HepG2 (cell line): Measurements from ENCODE around the gene ICAM3. TPM values are rescaled to one million over a fixed set of nuclear protein-coding genes. Genes with fewer than 3 reads are reported as not detected.

Experiments
- ATAC-seq: fragments of 200-7000 bp; cut with Tn5 transposase; 3 replicates; pipeline ENCODE4 v1.9.1; 2020; ENCODE audit warnings: mild to moderate bottlenecking, moderate library complexity
- BruUV-seq: library from RNA; stranded (reverse); fragments of 400-500 nt; replicated peaks from 2 replicates; lab custom pipeline; 2021; lab: Mats Ljungman, UMichigan
- CTCF ChIA-PET: fragments of 300-600 bp; formaldehyde crosslinking; extraction: SDS; loops from one replicate; lab custom pipeline; 2021; ENCODE audit warnings: low total read pairs, inconsistent platforms, low intra/inter-chr PET ratio; lab: Yijun Ruan, JAX
- POLR2A ChIA-PET: fragments of 350-600 bp; sonication (Branson Sonifier 250); formaldehyde crosslinking; loops from one replicate; lab custom pipeline; 2020; ENCODE audit warnings: antibody characterized with exemption, inconsistent platforms; lab: Yijun Ruan, JAX
- DNase-seq: peaks from one replicate; pipeline ENCODE4 v3.0.0-alpha.2; 2015; ENCODE audit warnings: low spot score
- FAIRE-seq: peaks from 3 replicates; lab custom pipeline; 2011; peaks lifted over from hg19 to GRCh38; lab: Jason Lieb, UNC
- H2AFZ ChIP-seq: one replicate; pipeline ENCODE4 v1.6.1; 2011; ENCODE audit warnings: low read length, inconsistent platforms
- H3K27ac ChIP-seq: fragments of 300-600 bp; 3 replicates; pipeline ENCODE4 v1.8.0; 2011; ENCODE audit warnings: mixed run types, mild to moderate bottlenecking, mixed read lengths, low read length, inconsistent platforms; ENCODE audit not compliant: insufficient read depth; ENCODE audit errors: extremely low read length
- H3K27me3 ChIP-seq, 2 experiments: fragments of 200-600 bp in 1 of 2; 2 replicates in 1 of 2; 3 replicates in 1 of 2; pipeline versions ENCODE4 v1.6.0 to v1.8.0; 2011; ENCODE audit warnings: low read length in 2 of 2, mild to moderate bottlenecking in 2 of 2, moderate library complexity in 2 of 2, inconsistent platforms in 1 of 2; ENCODE audit not compliant: insufficient read depth in 2 of 2, control insufficient read depth in 1 of 2
- H3K36me3 ChIP-seq, 2 experiments: fragments of 200-600 bp in 1 of 2; replicated peaks in 1 of 2; 2 replicates in 1 of 2; 3 replicates in 1 of 2; pipeline versions ENCODE4 v1.5.1 to v1.8.0; 2011; ENCODE audit warnings: low read length in 2 of 2, inconsistent platforms in 1 of 2; ENCODE audit not compliant: insufficient read depth in 2 of 2, control insufficient read depth in 1 of 2
- H3K4me1 ChIP-seq: 2 replicates; pipeline ENCODE4 v1.5.1; 2012; ENCODE audit warnings: low read length, inconsistent platforms; ENCODE audit not compliant: insufficient read depth
- H3K4me2 ChIP-seq: 2 replicates; pipeline ENCODE4 v1.6.0; 2011; ENCODE audit warnings: low read depth, low read length, inconsistent platforms
- H3K4me3 ChIP-seq, 3 experiments: fragments of 200-600 bp in 1 of 3; sonication (generic), shearing (Covaris generic) in 1 of 3; replicated peaks in 1 of 3; 2 replicates each; pipeline ENCODE4 v1.5.1; 2011 to 2016; ENCODE audit warnings: low read length in 3 of 3, inconsistent platforms in 2 of 3, low read depth in 2 of 3, mild to moderate bottlenecking in 2 of 3, control low read depth in 1 of 3, mixed read lengths in 1 of 3; ENCODE audit not compliant: insufficient read depth in 1 of 3
- H3K79me2 ChIP-seq: one replicate; pipeline ENCODE4 v1.6.1; 2011; ENCODE audit warnings: low read length, inconsistent platforms; ENCODE audit not compliant: insufficient read depth
- H3K9ac ChIP-seq: 2 replicates; pipeline ENCODE4 v1.6.0; 2011; ENCODE audit warnings: mild to moderate bottlenecking, low read depth, low read length, inconsistent platforms; ENCODE audit not compliant: insufficient read depth
- H3K9me3 ChIP-seq: 2 replicates; pipeline ENCODE4 v1.5.1; 2012; ENCODE audit warnings: mild to moderate bottlenecking, low read length
- H4K20me1 ChIP-seq: 2 replicates; pipeline ENCODE4 v1.6.0; 2011; ENCODE audit warnings: inconsistent platforms, mild to moderate bottlenecking, low read length, moderate library complexity; ENCODE audit not compliant: insufficient read depth
- ASH2L ChIP-seq: fragments of 300-600, 200-600 bp; sonication (generic); IDR thresholded peaks from 2 replicates; pipeline ENCODE4 v1.7.0; 2017; ENCODE audit warnings: low read depth, mild to moderate bottlenecking, moderate library complexity, mixed read lengths, low read length; ENCODE audit not compliant: insufficient read length
- BORCS8-MEF2B ChIP-seq: sonication (generic); formaldehyde crosslinking; IDR thresholded peaks from 2 replicates; pipeline ENCODE4 v1.8.0; 2022; ENCODE audit warnings: mild to moderate bottlenecking, missing genetic modification reagents
- FOXA3 ChIP-seq: IDR thresholded peaks from 2 replicates; pipeline ENCODE4 v1.6.1; 2016; ENCODE audit warnings: missing genetic modification reagents, missing compliant biosample characterization
- GPBP1L1 ChIP-seq: sonication (generic); formaldehyde crosslinking; IDR thresholded peaks from 2 replicates; pipeline ENCODE4 v1.5.0; 2020; ENCODE audit warnings: mild to moderate bottlenecking, missing genetic modification reagents
- HOXA3 ChIP-seq: sonication (generic); formaldehyde crosslinking; IDR thresholded peaks from 2 replicates; pipeline ENCODE4 v1.5.0; 2020; ENCODE audit warnings: missing genetic modification reagents
- KDM6A ChIP-seq: IDR thresholded peaks from 2 replicates; pipeline ENCODE4 v1.6.1; 2016; ENCODE audit warnings: low read depth
- MTA1 ChIP-seq: sonication (generic); formaldehyde crosslinking; IDR thresholded peaks from 2 replicates; pipeline ENCODE4 v1.4.0; 2020; ENCODE audit warnings: missing genetic modification reagents, mild to moderate bottlenecking, borderline replicate concordance
- MZF1 ChIP-seq: sonication (generic); formaldehyde crosslinking; IDR thresholded peaks from 2 replicates; pipeline ENCODE4 v1.8.1; 2023; ENCODE audit warnings: mild to moderate bottlenecking, missing genetic modification reagents, borderline replicate concordance
- TBL1XR1 ChIP-seq: fragments of 150-350 bp; IDR thresholded peaks from 2 replicates; pipeline ENCODE4 v1.6.1; 2014; ENCODE audit warnings: borderline replicate concordance, low read length; ENCODE audit not compliant: partially characterized antibody
- TMF1 ChIP-seq: sonication (generic); formaldehyde crosslinking; IDR thresholded peaks from 2 replicates; pipeline ENCODE4 v1.8.1; 2022; ENCODE audit warnings: low read depth, missing genetic modification reagents
- WGBS: methylation state at CpG from one replicate; pipeline ENCODE4 v1.1.6; 2017; ENCODE audit warnings: low lambda C conversion rate; 5-methylcytosine and 5-hydroxymethylcytosine counted together
- in situ Hi-C: cut with HindIII; loops from 2 replicates; pipeline ENCODE4 v1.10.0; 2017; ENCODE audit warnings: low pct_unique_long_range_greater_than_20kb; ENCODE audit not compliant: extremely low pct_ligation_motif_present
- intact Hi-C: fragments of 100-400 bp; cut with micrococcal nuclease; formaldehyde crosslinking; loops from one replicate; pipeline ENCODE4 v1.10.0; 2022; ENCODE audit not compliant: unreplicated experiment
- polyA plus RNA-seq, 8 experiments: library from polyadenylated mRNA; depleted of rRNA in 3 of 8; stranded (reverse) in 7 of 8; unstranded in 1 of 8; fragments of >200 nt; fragmentation: Illumina TruSeq in 4 of 8; extraction: Trizol in 4 of 8; gene quantifications; 2 replicates each; pipeline versions ENCODE4 v1.2.1 to v1.2.3, GENCODE V29; 2011 to 2016; ENCODE audit warnings: low read depth in 4 of 8, missing spikeins in 1 of 8, mixed read lengths in 1 of 8; ENCODE audit not compliant: insufficient read depth in 1 of 8
- total RNA-seq, 5 experiments: library from RNA; depleted of rRNA; stranded (reverse); fragments of >200 nt; fragmentation: Illumina TruSeq; extraction: Trizol; gene quantifications; 2 replicates each; pipeline ENCODE4 v1.2.3, GENCODE V29; 2016; ENCODE audit warnings: low read depth in 1 of 5

The ICAM3 gene
- total and polyA plus RNA-seq, 2 of the 13 experiments (the other 11 are each of a cell fraction or from before 2014, with no cell fraction given): 14.1 to 21.0 TPM

- no peak for TF ChIP-seq GPBP1L1
- TF ChIP-seq HOXA3: peak; percentile 32
- no peak for TF ChIP-seq MZF1 (CRISPR knock-in tag)
- no peak for TF ChIP-seq FOXA3 (CRISPR knock-in tag)
Measured at GRCh38 chr19:10332158-10332964, 7.1 kb downstream of the ICAM3 start (continued).

- DNase-seq: no peak
- no TSS peak for BruUV-seq
- FAIRE-seq: no peak
- in situ Hi-C loops (no loop called here), intact Hi-C loops (no loop called here)
- Histone ChIP-seq H3K27ac (no peak overlapping the region), H3K36me3 (peaks cover 29 to 56% of the 10 kb centered on the region in 2 experiments), H3K27me3 (no peaks in the 10 kb centered on the region; a peak in 1 of 5 replicates), H3K9me3 (no peaks in the 10 kb centered on the region), H3K4me1 (peaks cover 11% of the 10 kb centered on the region), H3K4me2 (no peak overlapping the region), H4K20me1 (peaks cover 17% of the 10 kb centered on the region; the same call in 1 of the 2 replicates), H3K79me2 (peaks cover 37% of the 10 kb centered on the region), H2AFZ (no peak overlapping the region), H3K4me3 (no peak overlapping the region), H3K9ac (no peak overlapping the region)
- ATAC-seq: no peak
- ChIA-PET CTCF (no interaction called here), POLR2A (interaction anchor here (1.7 kb wide), 1 partner anchor 59 kb away, joined by 4 read pairs; the partner anchor contains the start of gene ICAM1)
- TF ChIP-seq ASH2L: no peak
- TF ChIP-seq KDM6A (CRISPR knock-in tag): no peak
- TF ChIP-seq TBL1XR1: no peak
- TF ChIP-seq BORCS8-MEF2B (CRISPR knock-in tag): no peak
- no peak for TF ChIP-seq FOXA3 (CRISPR knock-in tag)
- no peak for TF ChIP-seq TMF1 (CRISPR knock-in tag)
- no peak for TF ChIP-seq MTA1 (CRISPR knock-in tag)
- 96% methylated on average over 13 of the region's 13 CpGs for WGBS
Measured at GRCh38 chr19:10329555-10329954, 9.9 kb downstream of the ICAM3 start.
